Measurements from ENCODE around the gene BPIFB4. TPM values are rescaled to one million over a fixed set of nuclear protein-coding genes. Genes with fewer than 3 reads are reported as not detected.

The BPIFB4 gene
- polyA plus RNA-seq, 1 donor (not counting 4 experiments of a cell fraction or from before 2014, with no cell fraction given): not detected

GRCh38 chr20:33069673-33070072 lies 9.8 kb upstream of the BPIFB4 start:
- H2AFZ ChIP-seq (ENCODE audit: control insufficient read depth, low read length): no peak overlapping the region
- H3K27ac ChIP-seq (ENCODE audit: control insufficient read depth, insufficient read depth, low read length): no peak overlapping the region
- H3K27me3 ChIP-seq (ENCODE audit: control insufficient read depth, extremely low read depth, insufficient read depth, low read length): peaks cover 4% of the 10 kb centered on the region
- no peak overlapping the region for H3K9ac ChIP-seq (ENCODE audit: control insufficient read depth, extremely low read depth, insufficient read depth, low read length)
- no peak for FAIRE-seq
- no peaks in the 10 kb centered on the region for H4K20me1 ChIP-seq (ENCODE audit: control insufficient read depth, extremely low read depth, insufficient read depth, low read length)
- H3K36me3 ChIP-seq (ENCODE audit: control insufficient read depth in 2 of 2, extremely low read depth in 1 of 2, insufficient read depth in 2 of 2, low read length in 2 of 2): no peaks in the 10 kb centered on the region
- no peak overlapping the region for H3K4me3 ChIP-seq (ENCODE audit: control insufficient read depth in 2 of 3, extremely low read depth in 1 of 3, insufficient read depth in 2 of 3, low read depth in 1 of 3, low read length in 3 of 3)
- no peak overlapping the region for H3K4me2 ChIP-seq (ENCODE audit: control insufficient read depth, extremely low read depth, insufficient read depth, low read depth, low read length)
- H3K79me2 ChIP-seq (ENCODE audit: control insufficient read depth, insufficient read depth, low read length): no peaks in the 10 kb centered on the region
- no peak for TF ChIP-seq EZH2 (IDR thresholded peaks at IDR 0.05; ENCODE audit: low read length)
- no peak for TF ChIP-seq CTCF (optimal IDR thresholded peaks at IDR 0.05 in 1 of 3, IDR thresholded peaks at IDR 0.05 in 1 of 3, conservative IDR thresholded peaks at IDR 0.05 in 1 of 3; ENCODE audit: extremely low read depth in 1 of 3, insufficient read depth in 2 of 3, low read length in 3 of 3)
- H3K9me1 ChIP-seq (ENCODE audit: control insufficient read depth, extremely low read depth, insufficient read depth, low read length): no peaks in the 10 kb centered on the region
- H3K9me3 ChIP-seq (ENCODE audit: control insufficient read depth, low read depth, low read length): no peaks in the 10 kb centered on the region
- dilution Hi-C loops (cut with MboI; ENCODE audit: extremely low pct_ligation_motif_present, low sequenced_read_pairs): no loop called here
- H3K4me1 ChIP-seq (ENCODE audit: control insufficient read depth, extremely low read depth, insufficient read depth, low read length): peaks cover 4% of the 10 kb centered on the region
- no peak for DNase-seq (ENCODE audit: low read depth, low spot score)

GRCh38 chr20:33070111-33071053 lies 9.1 kb upstream of the BPIFB4 start:
- H3K4me2 ChIP-seq (ENCODE audit: control insufficient read depth, extremely low read depth, insufficient read depth, low read depth, low read length): no peak overlapping the region
- TF ChIP-seq EZH2 (IDR thresholded peaks at IDR 0.05; ENCODE audit: low read length) (no peak), CTCF (optimal IDR thresholded peaks at IDR 0.05 in 1 of 3, IDR thresholded peaks at IDR 0.05 in 1 of 3, conservative IDR thresholded peaks at IDR 0.05 in 1 of 3; ENCODE audit: extremely low read depth in 1 of 3, insufficient read depth in 2 of 3, low read length in 3 of 3) (no peak)
- H3K4me3 ChIP-seq (ENCODE audit: control insufficient read depth in 2 of 3, extremely low read depth in 1 of 3, insufficient read depth in 2 of 3, low read depth in 1 of 3, low read length in 3 of 3): no peak overlapping the region
- H3K79me2 ChIP-seq (ENCODE audit: control insufficient read depth, insufficient read depth, low read length): no peaks in the 10 kb centered on the region
- H3K9me1 ChIP-seq (ENCODE audit: control insufficient read depth, extremely low read depth, insufficient read depth, low read length): no peaks in the 10 kb centered on the region
- no peak for DNase-seq (ENCODE audit: low read depth, low spot score)
- H3K36me3 ChIP-seq (ENCODE audit: control insufficient read depth in 2 of 2, extremely low read depth in 1 of 2, insufficient read depth in 2 of 2, low read length in 2 of 2): no peaks in the 10 kb centered on the region
- no peak overlapping the region for H2AFZ ChIP-seq (ENCODE audit: control insufficient read depth, low read length)
- H3K27me3 ChIP-seq (ENCODE audit: control insufficient read depth, extremely low read depth, insufficient read depth, low read length): peaks cover 4% of the 10 kb centered on the region
- peaks cover 4% of the 10 kb centered on the region for H3K4me1 ChIP-seq (ENCODE audit: control insufficient read depth, extremely low read depth, insufficient read depth, low read length)
- no peaks in the 10 kb centered on the region for H3K9me3 ChIP-seq (ENCODE audit: control insufficient read depth, low read depth, low read length)
- dilution Hi-C loops (cut with MboI; ENCODE audit: extremely low pct_ligation_motif_present, low sequenced_read_pairs): no loop called here
- no peaks in the 10 kb centered on the region for H4K20me1 ChIP-seq (ENCODE audit: control insufficient read depth, extremely low read depth, insufficient read depth, low read length)
- no peak overlapping the region for H3K27ac ChIP-seq (ENCODE audit: control insufficient read depth, insufficient read depth, low read length)
- no peak overlapping the region for H3K9ac ChIP-seq (ENCODE audit: control insufficient read depth, extremely low read depth, insufficient read depth, low read length)
- no peak for FAIRE-seq
